ENCODE measurements around the gene USP34.

GRCh38 chr2:61433606-61434005 is 37.3 kb downstream of the USP34 start:
- TF ChIP-seq CTCF (IDR thresholded peaks at IDR 0.05; ENCODE audit: low read depth, low read length) (no peak), POLR2A (IDR thresholded peaks at IDR 0.05; ENCODE audit: extremely low read depth, insufficient read length) (no peak), MYC (IDR thresholded peaks at IDR 0.05; ENCODE audit: low read depth, low read length) (no peak), MAX (IDR thresholded peaks at IDR 0.05; ENCODE audit: low read depth, low read length) (no peak)

Measured in NB4 (cell line).